Stimulated activated CD8-positive, alpha-beta memory T cell treated with anti-CD3 and anti-CD28 coated beads, Interleukin-2, amount 100 ng/mL, for 48 hours (primary cell): ENCODE data around the gene TUBGCP3.

Source experiments
- DNase-seq, 2 donors: peaks; one replicate each; pipeline ENCODE4 v3.0.0-alpha.2; 2020; ENCODE audit warnings: low read depth in 2 of 2

TUBGCP3 gene

GRCh38 chr13:112616586-112617362 is 28.8 kb upstream of the TUBGCP3 start:
- DNase-seq: no peak

GRCh38 chr13:112615391-112615790 is 27.4 kb upstream of the TUBGCP3 start:
- DNase-seq: no peak

GRCh38 chr13:112614835-112615234 is 26.9 kb upstream of the TUBGCP3 start:
- no peak for DNase-seq

GRCh38 chr13:112608212-112608611 is 20.3 kb upstream of the TUBGCP3 start:
- DNase-seq: no peak

- DNase-seq: peak; percentile 87 to 90
Observed at GRCh38 chr13:112606109-112607001, 18.4 kb upstream of the TUBGCP3 start.

- no peak for DNase-seq
Observed at GRCh38 chr13:112605531-112605990, 17.6 kb upstream of the TUBGCP3 start.

- DNase-seq: no peak
Observed at GRCh38 chr13:112603641-112604225, 15.8 kb upstream of the TUBGCP3 start.

- no peak for DNase-seq
Observed at GRCh38 chr13:112602189-112602588, 14.2 kb upstream of the TUBGCP3 start.

- no peak for DNase-seq
Observed at GRCh38 chr13:112601371-112601770, 13.4 kb upstream of the TUBGCP3 start.

GRCh38 chr13:112596235-112596634 is 8.3 kb upstream of the TUBGCP3 start:
- DNase-seq: no peak

GRCh38 chr13:112592647-112593046 is 4.7 kb upstream of the TUBGCP3 start:
- no peak for DNase-seq

- DNase-seq: no peak
Observed at GRCh38 chr13:112592181-112592580, 4.2 kb upstream of the TUBGCP3 start.

GRCh38 chr13:112588490-112589297 is 741 bp upstream of the TUBGCP3 start:
- no peak for DNase-seq

GRCh38 chr13:112587212-112587763 is 665 bp downstream of the TUBGCP3 start:
- DNase-seq: peak; percentile 65

GRCh38 chr13:112586334-112586960 is 1.5 kb downstream of the TUBGCP3 start:
- no peak for DNase-seq

- DNase-seq: no peak
Observed at GRCh38 chr13:112583592-112584277, 4.2 kb downstream of the TUBGCP3 start.

- no peak for DNase-seq
Observed at GRCh38 chr13:112582263-112582662, 5.7 kb downstream of the TUBGCP3 start.

- DNase-seq: no peak
Observed at GRCh38 chr13:112580912-112581311, 7.0 kb downstream of the TUBGCP3 start.

GRCh38 chr13:112580211-112580610 is 7.7 kb downstream of the TUBGCP3 start:
- DNase-seq: no peak

GRCh38 chr13:112579310-112579843 is 8.6 kb downstream of the TUBGCP3 start:
- DNase-seq: no peak
